ENCODE results near the gene AGBL1.

AGBL1 gene

GRCh38 chr15:86804406-86804805 is 724.7 kb downstream of the AGBL1 start:
- no peak for DNase-seq (ENCODE audit: low read depth, low spot score)

DNA sequence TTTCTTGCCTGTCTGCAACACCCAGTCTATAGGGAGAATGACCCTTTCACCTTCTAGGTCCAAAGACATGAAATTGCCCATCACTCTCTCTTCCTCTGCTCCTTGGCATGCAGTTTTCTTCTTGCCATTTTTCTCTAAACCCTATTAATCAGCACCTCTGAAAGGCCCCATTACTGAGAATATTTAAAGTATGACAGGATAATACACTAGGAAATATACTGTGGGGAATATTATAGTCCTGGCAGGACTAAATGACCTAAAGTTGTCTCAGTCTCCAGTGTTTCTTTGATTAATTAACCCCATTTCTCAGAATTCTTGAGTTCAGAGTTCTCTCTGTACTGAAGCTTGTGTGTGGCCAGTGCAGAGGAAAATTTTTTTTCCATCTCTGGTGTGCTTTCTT is 730.7 kb downstream of the AGBL1 start:
- no peak for DNase-seq (ENCODE audit: low read depth, low spot score)

DNA sequence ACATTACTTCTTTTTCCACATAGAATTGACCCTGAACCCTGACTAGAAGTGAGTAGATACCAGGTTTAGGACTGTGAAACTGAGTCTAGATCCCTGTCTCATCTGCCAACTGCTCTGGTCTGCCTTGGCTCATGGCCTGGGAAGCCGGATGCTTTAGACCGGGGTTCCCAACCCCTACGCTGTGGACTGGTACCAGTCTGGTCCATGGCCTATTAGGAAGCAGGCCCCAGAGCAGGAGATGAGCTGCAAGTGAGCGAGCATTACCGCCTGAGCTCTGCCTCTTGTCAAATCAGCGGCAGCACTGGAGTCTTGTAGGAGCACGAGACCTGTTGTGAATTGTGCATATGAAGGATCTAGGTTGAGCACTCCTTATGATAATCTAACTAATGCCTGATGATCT is 734.2 kb downstream of the AGBL1 start:
- DNase-seq (ENCODE audit: low read depth, low spot score), result no peak

DNA sequence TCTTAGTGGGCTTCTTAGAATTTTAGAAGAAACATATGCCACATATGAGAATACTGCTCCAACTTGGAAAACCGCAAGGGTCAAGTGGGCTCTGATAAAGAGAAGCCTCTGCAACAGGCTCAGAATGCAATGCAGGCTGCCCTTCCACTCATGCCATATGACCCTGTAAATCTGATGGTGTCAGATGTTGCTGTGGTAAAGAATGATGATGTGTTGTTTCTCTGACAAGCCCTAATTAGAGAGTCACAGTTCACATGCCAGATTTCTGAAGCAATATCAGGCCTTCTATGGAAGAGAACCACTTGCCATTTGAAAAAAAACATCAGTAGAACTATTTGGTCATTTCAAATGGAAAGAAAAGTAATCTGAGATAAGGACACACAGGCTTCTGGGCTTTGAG is 749.6 kb downstream of the AGBL1 start:
- DNase-seq (ENCODE audit: low read depth, low spot score), result no peak

GRCh38 chr15:86830304-86830703 is 750.6 kb downstream of the AGBL1 start:
- DNase-seq (ENCODE audit: low read depth, low spot score), result no peak

DNA sequence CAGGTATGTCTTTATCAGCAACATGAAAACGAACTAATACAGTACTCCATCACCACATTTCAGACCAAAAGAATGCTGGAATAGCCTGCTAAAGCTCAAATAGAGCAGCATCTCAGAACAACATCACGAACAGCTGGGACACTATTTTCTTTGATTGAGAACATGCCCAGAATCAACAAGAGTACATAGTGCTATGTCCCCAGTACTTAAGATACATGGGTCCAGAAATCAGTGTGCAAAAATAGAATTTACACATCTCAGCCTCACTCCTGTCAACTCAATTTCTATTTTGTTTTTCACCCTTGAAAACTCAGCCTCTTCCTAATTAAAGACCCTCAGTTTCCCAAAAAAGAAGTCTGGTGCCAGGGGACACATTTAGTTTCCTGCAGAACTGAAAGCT is 753.9 kb downstream of the AGBL1 start:
- no peak for DNase-seq (ENCODE audit: low read depth, low spot score)

GRCh38 chr15:86834115-86834863 is 754.6 kb downstream of the AGBL1 start:
- no peak for DNase-seq (ENCODE audit: low read depth, low spot score)

DNA sequence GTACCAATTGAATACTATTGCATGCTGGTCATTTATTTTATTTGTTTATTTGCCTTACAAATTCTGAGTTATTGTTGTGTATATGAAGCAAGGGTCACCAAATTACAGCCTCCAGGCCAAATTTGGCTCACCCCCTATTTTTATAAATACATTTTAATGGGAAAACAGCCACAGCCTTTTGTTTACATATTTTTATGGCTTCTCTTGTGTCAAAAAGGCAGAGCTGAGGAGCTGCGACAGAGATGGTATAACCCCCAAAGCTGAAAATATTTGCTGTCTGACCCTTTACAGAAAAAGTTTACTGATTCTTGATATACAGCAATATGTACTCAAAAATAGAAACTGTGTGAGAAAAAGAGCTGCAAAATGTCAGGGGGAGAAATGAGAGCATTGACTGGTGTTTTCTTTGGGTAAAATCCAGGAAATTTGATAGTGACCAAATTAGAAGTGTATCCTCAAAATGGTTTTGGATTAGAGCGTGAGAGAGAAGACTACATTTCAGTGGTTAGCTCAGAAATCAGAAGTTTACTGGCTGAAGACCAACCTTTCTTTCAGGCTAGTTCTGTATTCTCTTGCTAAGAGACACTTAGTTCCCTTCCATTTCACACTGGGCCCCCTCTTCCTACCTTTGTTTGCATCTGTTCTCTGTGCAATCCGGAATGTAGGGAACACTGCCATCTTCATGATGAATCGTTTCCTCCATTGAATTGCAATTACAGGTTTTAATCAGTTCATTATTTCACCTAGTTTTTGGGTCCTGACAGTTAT is 757.8 kb downstream of the AGBL1 start:
- DNase-seq (ENCODE audit: low read depth, low spot score), result no peak

GRCh38 chr15:86839502-86839901 is 759.8 kb downstream of the AGBL1 start:
- no peak for DNase-seq (ENCODE audit: low read depth, low spot score)

- DNase-seq (ENCODE audit: low read depth, low spot score), result no peak
These were observed 761.3 kb downstream of the AGBL1 start for GRCh38 chr15:86840996-86841395.

DNA sequence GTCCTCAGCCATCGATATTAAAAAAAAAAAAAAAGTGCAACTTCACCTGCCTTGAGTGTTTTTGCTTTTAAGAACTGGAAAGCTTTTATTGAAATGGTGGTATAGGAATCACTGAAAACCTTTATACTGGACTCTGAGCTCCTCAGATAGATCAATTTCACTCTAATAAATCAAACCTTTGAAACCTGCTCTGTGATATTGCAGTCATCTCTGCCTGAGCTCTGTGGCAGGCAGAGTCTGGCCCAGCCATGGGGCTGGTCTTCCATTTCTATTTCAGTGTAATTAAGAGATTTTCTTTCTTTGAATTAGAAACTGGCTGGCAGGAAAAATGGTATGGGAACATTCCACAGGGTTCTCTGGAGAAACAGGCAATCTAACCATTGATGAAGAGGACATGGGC is 762.5 kb downstream of the AGBL1 start:
- DNase-seq (ENCODE audit: low read depth, low spot score), result no peak

DNA sequence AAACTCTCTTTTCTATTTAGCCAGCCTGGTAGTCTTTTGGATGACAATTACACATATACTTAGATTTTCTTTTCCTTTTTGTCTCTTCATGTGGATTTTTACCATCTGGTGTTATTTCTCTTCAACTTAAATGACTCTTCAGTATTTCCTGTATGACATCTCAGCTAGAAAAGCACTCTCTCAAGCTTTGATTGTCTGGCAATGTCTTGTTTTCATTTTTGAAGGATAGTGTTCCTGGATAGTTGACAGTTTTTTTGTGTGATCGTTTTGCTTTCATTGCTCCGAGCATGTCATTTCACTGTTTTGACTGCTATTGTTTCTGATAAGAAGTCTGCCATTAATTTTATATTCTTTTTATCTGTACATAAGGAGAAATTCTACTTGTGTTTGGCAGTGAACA is 766.4 kb downstream of the AGBL1 start:
- no peak for DNase-seq (ENCODE audit: low read depth, low spot score)

GRCh38 chr15:86849136-86849535 is 769.5 kb downstream of the AGBL1 start:
- no peak for DNase-seq (ENCODE audit: low read depth, low spot score)

DNA sequence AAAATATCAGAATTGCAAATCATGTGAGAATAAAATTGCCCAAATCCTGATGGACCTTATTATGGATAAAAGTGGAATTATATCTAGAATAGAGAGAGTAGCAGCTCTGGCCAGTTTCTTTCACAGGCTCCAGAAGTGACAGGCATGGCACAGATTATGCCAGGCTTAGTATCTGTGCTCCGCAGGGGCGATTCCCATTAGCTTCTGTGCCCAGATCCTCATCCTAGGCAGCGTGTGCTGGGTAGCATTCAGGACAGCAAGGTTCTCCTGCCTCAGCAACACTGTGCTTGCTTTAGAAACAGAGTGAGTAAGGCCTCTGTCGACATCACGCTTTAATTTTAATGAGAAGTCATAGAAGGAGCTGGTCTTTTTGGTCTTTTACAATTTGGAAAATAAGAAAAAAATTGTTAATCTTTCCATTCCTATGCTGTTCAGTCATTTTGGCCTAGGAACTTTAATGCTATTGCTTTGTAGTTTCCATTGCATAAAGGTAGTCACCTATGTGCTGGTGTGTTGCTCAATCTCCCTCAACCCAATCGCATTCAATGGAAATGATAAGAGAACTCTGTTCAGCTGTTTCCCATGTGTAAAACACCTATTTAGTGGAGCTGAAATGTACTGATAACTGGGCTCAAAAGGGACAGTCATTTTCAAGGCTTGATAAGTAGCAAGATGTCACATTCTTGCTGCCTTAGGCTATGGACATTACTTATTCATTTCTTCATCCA is 770.1 kb downstream of the AGBL1 start:
- DNase-seq (ENCODE audit: low read depth, low spot score), result no peak

- DNase-seq (ENCODE audit: low read depth, low spot score), result no peak
These were observed 771.3 kb downstream of the AGBL1 start for GRCh38 chr15:86850939-86851338.

- no peak for DNase-seq (ENCODE audit: low read depth, low spot score)
These were observed 773.1 kb downstream of the AGBL1 start for GRCh38 chr15:86852741-86853140.

DNA sequence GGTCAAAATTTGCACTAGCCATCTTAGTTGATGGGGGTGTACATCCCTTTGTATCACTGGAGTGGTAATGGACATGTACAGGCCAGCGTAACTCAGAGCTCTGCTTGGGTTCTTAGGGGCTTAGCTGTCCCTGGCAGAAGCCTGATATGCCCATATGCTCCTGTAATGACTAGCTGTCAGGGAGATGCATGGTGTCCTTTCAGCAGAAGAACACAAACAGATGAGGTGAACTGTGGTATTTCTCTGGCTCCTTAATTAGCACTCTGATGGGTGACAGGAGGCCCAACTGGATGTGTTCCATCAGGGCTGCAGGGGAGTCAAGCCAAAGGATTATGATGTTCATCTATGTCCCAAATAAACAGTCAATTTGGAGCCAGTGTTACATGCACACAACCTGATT is 774.5 kb downstream of the AGBL1 start:
- no peak for DNase-seq (ENCODE audit: low read depth, low spot score)

DNA sequence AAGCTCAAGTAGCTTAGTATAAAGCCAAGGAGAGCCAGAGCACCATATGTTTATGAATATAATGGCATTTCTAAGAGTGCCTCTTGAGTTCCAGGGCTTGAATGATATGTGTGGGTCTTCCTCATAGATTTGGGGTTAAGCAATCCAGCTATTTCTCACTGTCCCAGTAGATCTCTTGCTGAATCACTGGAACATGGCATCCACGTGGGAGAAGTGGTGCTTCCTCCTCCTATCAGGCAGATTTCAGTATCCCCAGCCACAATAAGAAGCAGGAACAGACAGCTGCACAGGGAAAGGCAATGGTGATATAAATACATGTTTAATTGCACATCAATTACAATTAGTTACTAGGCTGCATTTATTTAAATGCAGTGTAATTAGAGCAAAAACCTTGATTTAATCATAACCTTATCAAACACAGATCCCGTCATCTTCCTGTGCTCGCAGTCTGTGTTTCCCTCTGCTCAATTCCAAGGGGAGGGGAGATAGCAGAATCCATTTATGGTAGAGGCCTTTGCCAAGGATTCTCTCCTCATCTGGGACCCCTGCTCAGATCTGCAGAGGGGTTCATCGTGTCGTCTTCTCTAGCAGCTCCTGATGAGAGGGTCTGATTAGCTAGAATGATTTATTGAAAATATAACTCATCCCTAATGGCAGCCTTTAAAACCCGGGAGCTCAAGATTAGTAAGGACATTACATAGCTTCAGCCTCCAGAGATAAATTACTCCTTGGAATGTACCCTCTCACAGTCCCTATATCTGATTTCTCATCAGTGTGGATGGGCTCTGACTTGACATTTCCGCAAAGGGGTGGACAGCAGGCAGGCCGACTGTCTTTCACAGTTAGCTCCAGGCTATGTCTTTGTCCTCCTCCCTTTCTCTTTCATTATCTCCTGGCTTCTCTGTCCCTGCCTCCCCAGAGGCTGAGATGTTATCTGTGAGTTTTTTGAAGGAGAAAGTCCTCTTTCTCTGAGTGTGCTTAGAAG is 775.9 kb downstream of the AGBL1 start:
- DNase-seq (ENCODE audit: low read depth, low spot score), result no peak

GRCh38 chr15:86857701-86858100 is 778.0 kb downstream of the AGBL1 start:
- no peak for DNase-seq (ENCODE audit: low read depth, low spot score)

GRCh38 chr15:86863226-86863915 is 783.7 kb downstream of the AGBL1 start:
- no peak for DNase-seq (ENCODE audit: low read depth, low spot score)

GRCh38 chr15:86865920-86866319 is 786.2 kb downstream of the AGBL1 start:
- no peak for DNase-seq (ENCODE audit: low read depth, low spot score)

Measured in smooth muscle cell of the brain vasculature (primary cell).